Gastrocnemius medialis (tissue), 4 donors: ENCODE data around the gene EPS8.
"Not testable (repeated sequence)": the region's sequence is repeated elsewhere in the genome, so short reads cannot be mapped to it uniquely, and the experiment has no call there.

Source experiments
- POLR2A ChIP-seq, 2 donors: fragments of 450-650 bp; IDR thresholded peaks; one replicate each; pipeline ENCODE4 v1.6.1; 2017; ENCODE audit warnings: antibody characterized with exemption in 2 of 2, mild to moderate bottlenecking in 2 of 2, moderate library complexity in 2 of 2
- TF ChIP-seq, protein P1 (sequence below), 5 experiments: fragments of 450-650 bp in 3 of 5; fragments of 200-600 bp in 2 of 5; sonication (generic) in 2 of 5; IDR thresholded peaks in 4 of 5; conservative IDR thresholded peaks in 1 of 5; 1 replicate in 4 of 5; 2 replicates in 1 of 5; pipeline ENCODE4 v1.5.1; 2016 to 2019; ENCODE audit warnings: antibody characterized with exemption in 5 of 5, mild to moderate bottlenecking in 3 of 5, moderate library complexity in 3 of 5

DNA sequence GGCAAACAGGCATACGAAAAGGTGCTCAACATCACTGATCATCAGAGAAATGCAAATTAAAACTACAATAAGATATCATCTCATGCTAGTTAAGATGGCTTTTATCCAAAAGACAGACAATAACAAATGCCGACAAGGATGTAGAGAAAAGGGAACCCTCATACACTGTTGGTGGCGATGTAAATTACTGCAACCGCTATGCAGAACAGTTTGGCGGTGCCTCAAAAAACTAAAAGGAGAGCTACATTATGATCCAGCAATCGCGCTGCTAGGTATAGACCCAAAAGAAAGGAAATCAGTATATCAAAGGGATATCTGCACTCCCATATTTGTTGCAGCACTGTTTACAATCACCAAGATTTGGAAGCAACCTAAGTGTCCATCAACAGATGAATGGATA lies 27.0 kb downstream of the EPS8 start:
- TF ChIP-seq, protein P1, sequence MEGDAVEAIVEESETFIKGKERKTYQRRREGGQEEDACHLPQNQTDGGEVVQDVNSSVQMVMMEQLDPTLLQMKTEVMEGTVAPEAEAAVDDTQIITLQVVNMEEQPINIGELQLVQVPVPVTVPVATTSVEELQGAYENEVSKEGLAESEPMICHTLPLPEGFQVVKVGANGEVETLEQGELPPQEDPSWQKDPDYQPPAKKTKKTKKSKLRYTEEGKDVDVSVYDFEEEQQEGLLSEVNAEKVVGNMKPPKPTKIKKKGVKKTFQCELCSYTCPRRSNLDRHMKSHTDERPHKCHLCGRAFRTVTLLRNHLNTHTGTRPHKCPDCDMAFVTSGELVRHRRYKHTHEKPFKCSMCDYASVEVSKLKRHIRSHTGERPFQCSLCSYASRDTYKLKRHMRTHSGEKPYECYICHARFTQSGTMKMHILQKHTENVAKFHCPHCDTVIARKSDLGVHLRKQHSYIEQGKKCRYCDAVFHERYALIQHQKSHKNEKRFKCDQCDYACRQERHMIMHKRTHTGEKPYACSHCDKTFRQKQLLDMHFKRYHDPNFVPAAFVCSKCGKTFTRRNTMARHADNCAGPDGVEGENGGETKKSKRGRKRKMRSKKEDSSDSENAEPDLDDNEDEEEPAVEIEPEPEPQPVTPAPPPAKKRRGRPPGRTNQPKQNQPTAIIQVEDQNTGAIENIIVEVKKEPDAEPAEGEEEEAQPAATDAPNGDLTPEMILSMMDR (IDR thresholded peaks at IDR 0.05 in 4 of 5, conservative IDR thresholded peaks at IDR 0.05 in 1 of 5) = not testable (repeated sequence)
- not testable (repeated sequence) for TF ChIP-seq POLR2A (IDR thresholded peaks at IDR 0.05)
